BLaER1 treated with 17β-estradiol and CSF1 and Interleukin-3, amounts not matched to agents 10 nM and 100 nM (cell line): Measurements from ENCODE around the gene ROPN1L.

Source experiments
- H3K27ac ChIP-seq, 11 experiments: shearing (Covaris generic); formaldehyde crosslinking; 2 replicates each; pipeline ENCODE4 v1.8.1; 2022
- H3K27me3 ChIP-seq, 11 experiments: shearing (Covaris generic); formaldehyde crosslinking; 2 replicates each; pipeline ENCODE4 v1.8.1; 2022
- H3K36me3 ChIP-seq, 11 experiments: shearing (Covaris generic); formaldehyde crosslinking; 2 replicates each; pipeline ENCODE4 v1.8.1; 2022
- H3K4me1 ChIP-seq, 10 experiments: shearing (Covaris generic); formaldehyde crosslinking; 2 replicates each; pipeline ENCODE4 v1.8.1; 2022
- H3K4me2 ChIP-seq, 11 experiments: shearing (Covaris generic); formaldehyde crosslinking; 2 replicates each; pipeline ENCODE4 v1.8.1; 2022
- H3K4me3 ChIP-seq, 10 experiments: shearing (Covaris generic); formaldehyde crosslinking; 2 replicates each; pipeline ENCODE4 v1.8.1; 2022
- H3K9ac ChIP-seq, 11 experiments: shearing (Covaris generic); formaldehyde crosslinking; 2 replicates each; pipeline ENCODE4 v1.8.1; 2022
- H3K9me3 ChIP-seq, 11 experiments: shearing (Covaris generic); formaldehyde crosslinking; replicated peaks in 1 of 11; 2 replicates each; pipeline ENCODE4 v1.8.1; 2022
- H4K20me1 ChIP-seq, 11 experiments: shearing (Covaris generic); formaldehyde crosslinking; 2 replicates each; pipeline ENCODE4 v1.8.1; 2022
- Cebpa-rat ChIP-seq, 11 experiments: shearing (Covaris generic); IDR thresholded peaks; 2 replicates each; pipeline ENCODE4 v1.8.1; 2022

ROPN1L gene

GRCh38 chr5:10484774-10485141, 43.1 kb downstream of the ROPN1L start:
- H3K36me3 ChIP-seq: no peaks in the 10 kb centered on the region
- no peak overlapping the region for H3K4me3 ChIP-seq
- H3K27me3 ChIP-seq: no peaks in the 10 kb centered on the region
- no peak for TF ChIP-seq Cebpa-rat (IDR thresholded peaks at IDR 0.05)
- H3K9ac ChIP-seq: peak overlapping the region in 2 of 11 experiments; percentile 3 to 49; a peak in 2 of 22 replicates
- H3K4me2 ChIP-seq: peak overlapping the region in 9 of 11 experiments; percentile 44 to 80 (median 60); a peak in 17 of 22 replicates
- no peaks in the 10 kb centered on the region for H4K20me1 ChIP-seq
- H3K4me1 ChIP-seq: peaks cover 35 to 61% (median 50%) of the 10 kb centered on the region in 10 experiments
- peak overlapping the region in 6 of 11 experiments; percentile 42 to 77 (median 68); a peak in 11 of 22 replicates for H3K27ac ChIP-seq
- peaks cover 0 to 16% (median 8%) of the 10 kb centered on the region in 11 experiments; a peak in 14 of 22 replicates for H3K9me3 ChIP-seq

GRCh38 chr5:10485142-10485795, 43.6 kb downstream of the ROPN1L start:
- Histone ChIP-seq H3K4me2 (peak overlapping the region in 10 of 11 experiments; percentile 4 to 80 (median 60); a peak in 18 of 22 replicates), H3K9ac (peak overlapping the region in 5 of 11 experiments; percentile 3 to 49 (median 35); a peak in 7 of 22 replicates), H3K27ac (peak overlapping the region in 8 of 11 experiments; percentile 35 to 77 (median 66); a peak in 14 of 22 replicates), H3K4me3 (no peak overlapping the region), H3K36me3 (no peaks in the 10 kb centered on the region), H3K4me1 (peaks cover 40 to 66% (median 55%) of the 10 kb centered on the region in 10 experiments), H3K9me3 (peaks cover 0 to 16% (median 8%) of the 10 kb centered on the region in 11 experiments; a peak in 14 of 22 replicates), H3K27me3 (no peaks in the 10 kb centered on the region), H4K20me1 (no peaks in the 10 kb centered on the region)
- peak in 3 of 11 experiments; percentile 9 to 81 (median 72); a peak in 3 of 22 replicates for TF ChIP-seq Cebpa-rat (IDR thresholded peaks at IDR 0.05)

- H4K20me1 ChIP-seq: no peaks in the 10 kb centered on the region
- no peak for TF ChIP-seq Cebpa-rat (IDR thresholded peaks at IDR 0.05)
- H3K27me3 ChIP-seq: no peaks in the 10 kb centered on the region
- H3K9me3 ChIP-seq: peaks cover 0 to 16% (median 8%) of the 10 kb centered on the region in 11 experiments; a peak in 14 of 22 replicates
- H3K27ac ChIP-seq: peak overlapping the region in 9 of 11 experiments; percentile 20 to 77 (median 65); a peak in 13 of 22 replicates
- H3K4me3 ChIP-seq: no peak overlapping the region
- peaks cover 43 to 67% (median 59%) of the 10 kb centered on the region in 10 experiments for H3K4me1 ChIP-seq
- H3K9ac ChIP-seq: peak overlapping the region in 6 of 11 experiments; percentile 21 to 49 (median 40); a peak in 6 of 22 replicates
- H3K36me3 ChIP-seq: no peaks in the 10 kb centered on the region
- peak overlapping the region; percentile 39 to 90 (median 60); a peak in 19 of 22 replicates for H3K4me2 ChIP-seq
These were observed 44.2 kb downstream of the ROPN1L start for GRCh38 chr5:10485897-10486296.

GRCh38 chr5:10486511-10487344, 45.0 kb downstream of the ROPN1L start:
- Histone ChIP-seq H3K9me3 (peaks cover 0 to 20% (median 9%) of the 10 kb centered on the region in 11 experiments; a peak in 16 of 22 replicates), H3K9ac (no peak overlapping the region; a peak in 1 of 22 replicates), H3K4me3 (no peak overlapping the region; a peak in 1 of 20 replicates), H3K27me3 (no peaks in the 10 kb centered on the region), H3K36me3 (no peaks in the 10 kb centered on the region), H3K4me2 (peak overlapping the region; percentile 39 to 90 (median 60)), H3K27ac (peak overlapping the region in 8 of 11 experiments; percentile 20 to 77 (median 66); a peak in 13 of 22 replicates), H4K20me1 (no peaks in the 10 kb centered on the region), H3K4me1 (peaks cover 44 to 68% (median 65%) of the 10 kb centered on the region in 10 experiments)
- no peak for TF ChIP-seq Cebpa-rat (IDR thresholded peaks at IDR 0.05)

DNA sequence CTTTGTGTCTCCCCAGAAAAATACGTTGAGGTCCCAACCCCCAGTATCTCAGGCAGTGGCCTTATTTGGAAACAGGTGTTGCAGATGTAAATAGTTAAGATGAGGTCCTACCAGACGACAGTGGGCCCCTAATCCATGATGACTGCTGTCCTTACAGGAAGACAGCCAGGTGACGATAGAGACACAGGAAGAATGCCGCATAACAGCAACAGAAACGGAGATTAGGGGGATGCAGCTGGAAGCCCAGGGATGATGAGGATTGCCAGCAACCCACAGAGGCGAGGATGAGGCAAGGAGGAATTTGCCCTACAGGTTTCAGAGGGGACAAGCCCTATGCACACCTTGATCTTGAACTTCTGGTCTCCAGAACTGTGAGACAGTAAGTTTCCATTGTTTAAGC, 46.5 kb downstream of the ROPN1L start:
- H3K4me2 ChIP-seq: peak overlapping the region; percentile 3 to 91 (median 79); a peak in 14 of 22 replicates
- no peaks in the 10 kb centered on the region for H3K27me3 ChIP-seq
- TF ChIP-seq Cebpa-rat (IDR thresholded peaks at IDR 0.05): no peak
- H3K36me3 ChIP-seq: no peaks in the 10 kb centered on the region
- no peak overlapping the region for H3K9ac ChIP-seq
- H3K27ac ChIP-seq: peak overlapping the region in 3 of 11 experiments; percentile 3 to 79 (median 20); a peak in 4 of 22 replicates
- no peaks in the 10 kb centered on the region for H4K20me1 ChIP-seq
- no peak overlapping the region for H3K4me3 ChIP-seq
- H3K9me3 ChIP-seq: peaks cover 0 to 34% (median 22%) of the 10 kb centered on the region in 11 experiments; a peak in 21 of 22 replicates
- peaks cover 44 to 75% (median 70%) of the 10 kb centered on the region in 10 experiments for H3K4me1 ChIP-seq

DNA sequence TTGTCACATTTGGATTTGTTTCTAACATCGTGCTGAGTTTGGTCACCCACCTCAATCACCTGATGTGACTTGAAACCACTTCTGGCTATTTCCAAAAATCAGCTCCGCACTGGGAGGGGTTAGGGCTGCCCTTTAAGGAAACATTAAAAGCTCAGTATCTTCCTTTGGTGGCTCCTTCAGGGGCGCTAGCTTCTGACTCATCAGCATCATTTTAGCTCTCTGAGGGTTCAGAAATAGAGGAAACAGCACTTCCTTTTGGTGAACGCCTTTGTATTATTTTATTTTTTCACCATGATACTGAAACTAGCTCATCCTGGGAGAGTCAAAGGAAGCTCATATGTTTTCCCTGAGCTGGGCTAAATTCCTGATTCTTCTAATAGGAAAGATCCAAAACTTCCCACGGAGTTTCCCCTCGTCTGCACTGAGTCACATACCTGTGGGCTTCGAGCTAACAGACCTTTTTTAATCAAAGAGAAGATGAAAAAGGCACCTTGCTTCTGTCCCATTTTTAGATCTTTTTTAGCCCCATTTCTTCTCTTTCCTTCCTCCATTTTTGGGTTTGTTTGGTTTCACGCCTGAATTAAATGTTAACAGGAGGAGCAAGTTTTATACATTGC, 48.2 kb downstream of the ROPN1L start:
- no peaks in the 10 kb centered on the region for H3K27me3 ChIP-seq
- H3K27ac ChIP-seq: peak overlapping the region in 9 of 11 experiments; percentile 67 to 83 (median 75); a peak in 19 of 22 replicates
- no peaks in the 10 kb centered on the region for H4K20me1 ChIP-seq
- H3K4me1 ChIP-seq: peaks cover 44 to 77% (median 69%) of the 10 kb centered on the region in 10 experiments
- H3K4me2 ChIP-seq: peak overlapping the region; percentile 75 to 91 (median 82)
- H3K36me3 ChIP-seq: peaks cover 0 to 5% (median 0%) of the 10 kb centered on the region in 11 experiments; a peak in 3 of 22 replicates
- no peak for TF ChIP-seq Cebpa-rat (IDR thresholded peaks at IDR 0.05)
- H3K9me3 ChIP-seq: peaks cover 18 to 42% (median 34%) of the 10 kb centered on the region in 11 experiments
- peak overlapping the region in 6 of 10 experiments; percentile 11 to 51 (median 31); a peak in 9 of 20 replicates for H3K4me3 ChIP-seq
- H3K9ac ChIP-seq: peak overlapping the region in 9 of 11 experiments; percentile 38 to 67 (median 57); a peak in 18 of 22 replicates

- TF ChIP-seq Cebpa-rat (IDR thresholded peaks at IDR 0.05): no peak
- Histone ChIP-seq H3K36me3 (peaks cover 0 to 6% (median 0%) of the 10 kb centered on the region in 11 experiments; a peak in 3 of 22 replicates), H3K9ac (peak overlapping the region in 4 of 11 experiments; percentile 57 to 66 (median 60); a peak in 3 of 22 replicates), H3K27ac (peak overlapping the region in 8 of 11 experiments; percentile 67 to 83 (median 75); a peak in 15 of 22 replicates), H3K9me3 (peaks cover 29 to 51% (median 43%) of the 10 kb centered on the region in 11 experiments), H3K4me1 (peaks cover 42 to 65% (median 57%) of the 10 kb centered on the region in 10 experiments), H3K4me3 (no peak overlapping the region), H4K20me1 (no peaks in the 10 kb centered on the region), H3K27me3 (no peaks in the 10 kb centered on the region), H3K4me2 (peak overlapping the region; percentile 75 to 91 (median 82))
These were observed 49.4 kb downstream of the ROPN1L start for GRCh38 chr5:10490927-10491672.
